Effector memory CD4-positive, alpha-beta T cell (primary cell): Measurements from ENCODE around the gene PALLD.
"Not testable (repeated sequence)": the region's sequence is repeated elsewhere in the genome, so short reads cannot be mapped to it uniquely, and the experiment has no call there.

ENCODE experiments used
- DNase-seq, 3 donors: peaks; one replicate each; pipeline ENCODE4 v3.0.0-alpha.2; 2020
- H3K27ac ChIP-seq: 2 replicates; pipeline ENCODE4 v1.7.0; 2013; ENCODE audit warnings: mild to moderate bottlenecking, low read length, moderate library complexity; ENCODE audit not compliant: insufficient read depth, poor library complexity, severe bottlenecking
- H3K27me3 ChIP-seq: replicated peaks from 2 replicates; pipeline ENCODE4 v1.7.0; 2013; ENCODE audit warnings: mild to moderate bottlenecking, low read length; ENCODE audit not compliant: insufficient read depth, control insufficient read depth, poor library complexity, severe bottlenecking
- H3K36me3 ChIP-seq: 2 replicates; pipeline ENCODE4 v1.7.0; 2013; ENCODE audit warnings: mild to moderate bottlenecking, low read length, moderate library complexity; ENCODE audit not compliant: control insufficient read depth, insufficient read depth
- H3K4me1 ChIP-seq: 2 replicates; pipeline ENCODE4 v1.7.0; 2013; ENCODE audit warnings: low read length, mild to moderate bottlenecking; ENCODE audit not compliant: control insufficient read depth, insufficient read depth, poor library complexity, severe bottlenecking
- H3K4me3 ChIP-seq: 2 replicates; pipeline ENCODE4 v1.7.0; 2013; ENCODE audit warnings: low read length, low read depth, mild to moderate bottlenecking; ENCODE audit not compliant: insufficient read depth, poor library complexity, severe bottlenecking
- H3K9me3 ChIP-seq: 2 replicates; pipeline ENCODE4 v1.7.0; 2013; ENCODE audit warnings: mild to moderate bottlenecking, low read length, moderate library complexity; ENCODE audit not compliant: control insufficient read depth

The PALLD gene

GRCh38 chr4:168803732-168804131 lies 306.9 kb downstream of the PALLD start:
- no peaks in the 10 kb centered on the region for H3K4me1 ChIP-seq

DNA sequence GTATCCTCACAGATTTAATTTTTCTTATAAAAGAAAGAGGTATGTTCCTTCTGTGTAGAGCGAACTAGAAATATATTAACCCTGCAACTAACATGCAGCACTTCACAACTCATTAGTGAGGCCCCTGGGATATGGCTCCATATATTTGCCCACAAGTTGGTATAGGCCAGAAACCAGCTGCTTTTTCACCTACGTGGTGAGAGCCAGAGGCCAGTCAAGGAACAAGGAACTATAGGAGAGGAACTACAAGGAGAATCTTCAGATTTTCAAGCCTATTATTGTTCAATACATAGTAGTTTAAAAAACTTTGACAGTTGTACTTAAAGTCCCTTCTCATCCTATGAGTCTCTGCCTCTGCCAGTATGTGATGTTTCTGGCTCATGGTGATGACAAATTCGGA lies 307.3 kb downstream of the PALLD start:
- no peaks in the 10 kb centered on the region for H3K27me3 ChIP-seq
- H3K36me3 ChIP-seq, result no peaks in the 10 kb centered on the region
- no peaks in the 10 kb centered on the region for H3K4me1 ChIP-seq
- no peak for DNase-seq
- H3K9me3 ChIP-seq, result no peaks in the 10 kb centered on the region
- no peak overlapping the region for H3K27ac ChIP-seq
- no peak overlapping the region for H3K4me3 ChIP-seq

More at GRCh38 chr4:168803732-168804131, 306.9 kb downstream of the PALLD start:
- H3K4me3 ChIP-seq, result no peak overlapping the region
- H3K36me3 ChIP-seq, result no peaks in the 10 kb centered on the region
- no peak overlapping the region for H3K27ac ChIP-seq
- H3K9me3 ChIP-seq, result no peaks in the 10 kb centered on the region
- no peaks in the 10 kb centered on the region for H3K27me3 ChIP-seq
- no peak for DNase-seq

DNA sequence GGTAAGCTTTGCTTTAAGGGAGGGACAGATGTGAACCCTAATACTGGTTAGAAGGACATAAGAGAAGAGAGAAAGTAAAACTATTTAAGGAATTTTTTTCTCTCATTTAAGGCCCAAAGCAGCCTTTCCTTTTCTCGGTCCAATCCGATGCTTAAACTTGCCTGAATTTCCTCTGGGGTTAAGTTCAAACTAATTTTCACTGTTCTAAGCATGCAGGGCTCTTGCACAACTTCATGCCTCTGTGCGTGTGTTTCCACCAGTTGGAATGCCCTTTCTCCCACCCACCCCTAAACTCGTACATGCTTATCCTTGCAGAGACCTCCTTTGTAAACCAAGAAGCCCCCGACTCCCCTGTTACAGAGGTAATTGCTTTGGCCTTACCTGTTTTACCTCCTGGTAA lies 308.5 kb downstream of the PALLD start:
- Histone ChIP-seq H3K36me3 (no peaks in the 10 kb centered on the region), H3K4me3 (no peak overlapping the region), H3K27ac (no peak overlapping the region), H3K27me3 (no peaks in the 10 kb centered on the region), H3K9me3 (no peaks in the 10 kb centered on the region), H3K4me1 (no peaks in the 10 kb centered on the region)
- DNase-seq, result no peak

- not testable (repeated sequence) for H3K4me3 ChIP-seq, H3K4me1 ChIP-seq, H3K36me3 ChIP-seq, H3K27ac ChIP-seq, DNase-seq, H3K27me3 ChIP-seq, H3K9me3 ChIP-seq
These were observed 309.4 kb downstream of the PALLD start for GRCh38 chr4:168806247-168806646.

- Histone ChIP-seq H3K4me3 (no peak overlapping the region), H3K9me3 (no peaks in the 10 kb centered on the region), H3K27me3 (no peaks in the 10 kb centered on the region), H3K36me3 (no peaks in the 10 kb centered on the region), H3K27ac (no peak overlapping the region), H3K4me1 (no peaks in the 10 kb centered on the region)
- no peak for DNase-seq
These were observed 314.4 kb downstream of the PALLD start for GRCh38 chr4:168811207-168811606.

- no peak overlapping the region for H3K4me3 ChIP-seq
- H3K4me1 ChIP-seq, result no peaks in the 10 kb centered on the region
- no peaks in the 10 kb centered on the region for H3K36me3 ChIP-seq
- no peaks in the 10 kb centered on the region for H3K9me3 ChIP-seq
- peaks cover 6% of the 10 kb centered on the region for H3K27me3 ChIP-seq
- H3K27ac ChIP-seq, result no peak overlapping the region
- DNase-seq, result no peak
These were observed 315.2 kb downstream of the PALLD start for GRCh38 chr4:168811786-168812651.

DNA sequence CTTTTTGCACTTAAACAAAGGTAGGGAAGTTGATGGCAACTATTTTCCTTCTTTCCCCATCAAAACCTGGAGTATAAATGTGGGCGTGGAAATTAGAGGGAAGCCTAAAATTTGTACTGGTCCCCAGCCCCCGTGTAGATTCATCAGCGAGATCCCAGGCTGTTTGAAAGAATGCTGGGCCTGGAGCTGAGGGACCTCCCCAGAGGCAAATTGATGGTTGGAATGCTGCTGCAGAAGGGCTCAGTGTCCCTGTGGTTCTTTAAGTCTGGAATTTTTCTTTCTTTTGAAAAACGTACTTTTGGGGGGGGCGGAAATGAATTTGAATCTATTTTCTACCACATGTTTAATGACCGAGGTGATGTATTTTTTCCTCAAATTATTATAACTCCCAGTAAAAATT lies 316.0 kb downstream of the PALLD start:
- Histone ChIP-seq H3K36me3 (no peaks in the 10 kb centered on the region), H3K27ac (no peak overlapping the region), H3K9me3 (no peaks in the 10 kb centered on the region), H3K4me3 (no peak overlapping the region), H3K4me1 (no peaks in the 10 kb centered on the region), H3K27me3 (peaks cover 6% of the 10 kb centered on the region)
- DNase-seq, result no peak

DNA sequence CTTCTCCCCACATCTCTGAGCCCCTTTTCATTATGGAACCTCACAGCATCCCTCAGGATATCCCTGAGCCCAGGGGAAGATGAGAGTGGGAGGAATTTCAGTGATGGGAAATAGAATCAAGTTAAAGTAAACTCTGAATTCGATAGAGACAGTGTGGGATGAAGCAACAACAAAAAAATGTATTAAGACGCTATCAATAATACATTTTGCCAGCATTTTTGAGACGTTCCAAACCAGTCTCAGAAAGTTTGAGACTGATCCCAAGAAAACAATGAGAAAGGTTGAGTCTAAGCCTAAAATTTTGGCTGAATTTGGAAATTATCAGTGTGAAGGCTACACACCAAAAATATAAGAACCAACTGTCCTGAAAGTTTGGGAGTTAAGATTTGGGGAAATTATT lies 317.0 kb downstream of the PALLD start:
- Histone ChIP-seq H3K9me3 (no peaks in the 10 kb centered on the region), H3K4me3 (no peak overlapping the region), H3K4me1 (no peaks in the 10 kb centered on the region), H3K27ac (no peak overlapping the region), H3K27me3 (peaks cover 6% of the 10 kb centered on the region), H3K36me3 (no peaks in the 10 kb centered on the region)
- no peak for DNase-seq

- DNase-seq, result no peak
- H3K4me3 ChIP-seq, result no peak overlapping the region
- H3K9me3 ChIP-seq, result no peaks in the 10 kb centered on the region
- peaks cover 6% of the 10 kb centered on the region for H3K27me3 ChIP-seq
- H3K4me1 ChIP-seq, result no peaks in the 10 kb centered on the region
- no peak overlapping the region for H3K27ac ChIP-seq
- no peaks in the 10 kb centered on the region for H3K36me3 ChIP-seq
These were observed 318.8 kb downstream of the PALLD start for GRCh38 chr4:168815379-168816345.

- no peaks in the 10 kb centered on the region for H3K4me1 ChIP-seq
- DNase-seq, result no peak
- H3K27me3 ChIP-seq, result peaks cover 6% of the 10 kb centered on the region
- no peak overlapping the region for H3K27ac ChIP-seq
- no peak overlapping the region for H3K4me3 ChIP-seq
- H3K36me3 ChIP-seq, result no peaks in the 10 kb centered on the region
- H3K9me3 ChIP-seq, result no peaks in the 10 kb centered on the region
These were observed 320.5 kb downstream of the PALLD start for GRCh38 chr4:168817370-168817769.
